Omental fat pad (tissue), 4 donors: ENCODE measurements around the gene KMO. TPM values are rescaled to one million over a fixed set of nuclear protein-coding genes. Genes with fewer than 3 reads are reported as not detected.
A peak's percentile ranks its signal among the peaks of the same experiment; 100 is the strongest.

ENCODE experiments used
- ATAC-seq: fragments of 150-250 bp; one replicate; pipeline ENCODE4 v1.9.1; 2016; ENCODE audit warnings: mild to moderate bottlenecking, moderate library complexity; ENCODE audit not compliant: low FRiP score
- DNase-seq: peaks from one replicate; pipeline ENCODE4 v3.0.0-alpha.2; 2019; ENCODE audit warnings: low spot score
- CTCF ChIP-seq, 3 donors: fragments of 450-650 bp; IDR thresholded peaks; one replicate each; pipeline ENCODE4 v1.5.1; 2016 to 2017; ENCODE audit warnings: antibody characterized with exemption in 3 of 3, mild to moderate bottlenecking in 3 of 3, moderate library complexity in 2 of 3
- total RNA-seq, 4 donors: library from RNA; depleted of rRNA; stranded (reverse); fragments of >200 nt; gene quantifications; one replicate each; pipeline ENCODE4 v1.1.0, GENCODE V29; 2016

KMO gene
- total RNA-seq, 4 donors from 2014 or later, result 1.3 to 4.4 (median 2.5) TPM

- DNase-seq (no peak), ATAC-seq (no peak)
- no peak for TF ChIP-seq CTCF (IDR thresholded peaks at IDR 0.05)
Observed at GRCh38 chr1:241637604-241638003, 105.4 kb downstream of the KMO start.

GRCh38 chr1:241638099-241638682 is 106.0 kb downstream of the KMO start:
- no peak for TF ChIP-seq CTCF (IDR thresholded peaks at IDR 0.05)
- ATAC-seq, result no peak

GRCh38 chr1:241638909-241639622 is 106.9 kb downstream of the KMO start:
- no peak for ATAC-seq
- DNase-seq, result no peak
- no peak for TF ChIP-seq CTCF (IDR thresholded peaks at IDR 0.05)

More at GRCh38 chr1:241638099-241638682, 106.0 kb downstream of the KMO start:
- DNase-seq, result no peak

GRCh38 chr1:241639623-241640148 is 107.5 kb downstream of the KMO start:
- ATAC-seq (peak; percentile 45), DNase-seq (no peak)
- TF ChIP-seq CTCF (IDR thresholded peaks at IDR 0.05), result no peak

- no peak for TF ChIP-seq CTCF (IDR thresholded peaks at IDR 0.05)
- DNase-seq, result peak; percentile 64
- ATAC-seq, result peak; percentile 100
Observed at GRCh38 chr1:241640149-241640866, 108.1 kb downstream of the KMO start, which contains the start of the genes CHML and OPN3. CHML (minus strand) TSS chr1:241640369; CDS start chr1:241635766, 4,603 bp downstream. OPN3 (minus strand) TSS chr1:241640369; CDS start chr1:241640254, 115 bp downstream.

- no peak for ATAC-seq
- TF ChIP-seq CTCF (IDR thresholded peaks at IDR 0.05), result no peak
- no peak for DNase-seq
Observed at GRCh38 chr1:241640867-241641622, 108.9 kb downstream of the KMO start.
